GM04504 (cell line): ENCODE data around the gene CD300LG.

ENCODE experiments used
- DNase-seq: peaks from one replicate; pipeline ENCODE4 v3.0.0-alpha.2; 2012; ENCODE audit warnings: low read depth

The CD300LG gene

GRCh38 chr17:43825567-43825966 lies 21.4 kb upstream of the CD300LG start:
- no peak for DNase-seq

GRCh38 chr17:43826206-43826605 lies 20.8 kb upstream of the CD300LG start:
- DNase-seq, result no peak

DNA sequence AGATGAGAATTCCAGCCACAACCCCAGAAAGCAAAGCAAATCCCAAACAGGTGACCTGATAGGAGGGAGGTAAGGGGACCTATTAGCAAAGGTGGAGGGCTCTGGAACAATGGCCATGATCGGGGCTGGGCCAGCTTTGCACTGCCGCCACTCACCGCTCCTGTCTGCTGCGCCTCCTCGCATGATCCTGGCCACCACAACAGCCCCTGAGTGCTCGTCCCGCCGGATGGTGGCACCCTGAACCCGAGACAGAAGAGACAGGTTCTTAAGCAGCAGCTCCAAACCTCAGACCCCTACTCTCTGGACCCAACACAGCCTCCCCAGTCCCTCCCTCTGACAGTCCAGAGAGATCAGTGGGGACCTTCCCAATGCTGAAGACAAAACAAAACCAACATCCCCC lies 19.4 kb upstream of the CD300LG start:
- DNase-seq, result no peak

DNA sequence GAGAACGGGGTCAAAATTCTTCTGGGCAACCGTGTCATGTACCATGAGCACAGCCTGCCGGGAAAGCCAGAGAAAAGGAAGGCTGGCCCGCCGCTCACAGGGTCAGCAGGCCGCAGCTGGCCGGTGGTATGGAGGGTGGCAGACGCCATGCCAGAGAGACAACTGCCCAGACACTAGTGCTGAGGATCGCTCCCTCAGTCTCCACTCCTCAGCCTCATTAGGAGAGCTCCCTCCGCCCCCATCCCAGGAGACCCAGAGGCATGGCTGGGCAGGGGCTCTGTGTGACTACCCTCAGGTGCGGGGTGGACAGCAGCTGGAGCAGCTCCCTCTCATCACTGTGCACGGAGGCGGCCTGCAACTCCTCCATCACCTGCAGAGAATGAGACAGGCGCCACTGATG lies 17.2 kb upstream of the CD300LG start:
- DNase-seq, result no peak

DNA sequence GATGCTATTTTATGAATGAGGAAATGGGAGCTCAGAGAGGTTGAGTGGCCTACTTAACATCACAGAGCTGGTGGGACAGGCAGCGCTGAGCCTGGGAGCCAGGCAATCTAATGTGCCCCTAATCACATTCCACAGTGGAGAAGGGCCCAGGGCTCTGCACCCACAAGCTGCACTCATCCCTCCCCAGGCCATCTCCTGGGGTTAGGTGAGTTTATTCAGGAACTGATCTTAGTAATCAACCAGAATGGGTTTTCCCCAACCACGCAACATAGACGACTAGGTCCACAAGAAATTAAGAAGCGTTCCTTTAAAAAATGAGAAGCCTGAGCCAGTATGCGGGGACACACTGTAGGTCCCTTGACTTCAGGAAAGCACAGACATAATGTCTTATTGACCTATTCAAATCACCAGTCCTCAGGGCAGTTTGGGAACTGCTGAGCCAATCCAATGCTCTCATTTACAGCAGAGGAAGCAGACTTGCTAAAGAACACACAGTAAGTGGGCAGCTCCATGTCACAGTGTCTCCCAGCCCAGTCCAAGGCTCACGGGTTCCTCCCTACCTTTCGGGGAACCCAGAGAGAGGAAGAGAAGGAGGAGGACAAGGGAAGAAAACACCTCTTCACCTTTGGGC lies 16.4 kb upstream of the CD300LG start:
- DNase-seq, result no peak

DNA sequence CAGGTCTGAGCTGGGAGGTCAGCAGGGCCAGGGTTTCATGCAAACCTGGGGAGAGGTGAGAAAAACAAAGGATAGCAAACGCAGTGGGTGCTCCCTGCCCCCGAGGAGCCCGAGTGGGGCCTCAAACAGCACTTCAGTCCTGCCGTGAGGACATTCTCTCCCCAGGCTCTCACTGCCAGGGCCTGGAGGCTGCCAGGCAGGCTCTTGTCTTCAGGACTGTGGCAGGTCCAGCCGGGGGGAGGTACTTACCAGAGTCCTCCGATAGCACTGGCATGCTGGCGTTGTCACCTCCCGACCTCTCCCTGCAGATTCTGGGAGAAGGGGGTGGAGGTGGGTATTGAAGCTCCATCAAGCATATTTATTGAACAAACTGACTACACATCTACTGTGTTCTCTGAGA lies 15.3 kb upstream of the CD300LG start:
- no peak for DNase-seq

- peak; percentile 32 for DNase-seq
Observed at GRCh38 chr17:43832168-43832975, 14.6 kb upstream of the CD300LG start.

DNA sequence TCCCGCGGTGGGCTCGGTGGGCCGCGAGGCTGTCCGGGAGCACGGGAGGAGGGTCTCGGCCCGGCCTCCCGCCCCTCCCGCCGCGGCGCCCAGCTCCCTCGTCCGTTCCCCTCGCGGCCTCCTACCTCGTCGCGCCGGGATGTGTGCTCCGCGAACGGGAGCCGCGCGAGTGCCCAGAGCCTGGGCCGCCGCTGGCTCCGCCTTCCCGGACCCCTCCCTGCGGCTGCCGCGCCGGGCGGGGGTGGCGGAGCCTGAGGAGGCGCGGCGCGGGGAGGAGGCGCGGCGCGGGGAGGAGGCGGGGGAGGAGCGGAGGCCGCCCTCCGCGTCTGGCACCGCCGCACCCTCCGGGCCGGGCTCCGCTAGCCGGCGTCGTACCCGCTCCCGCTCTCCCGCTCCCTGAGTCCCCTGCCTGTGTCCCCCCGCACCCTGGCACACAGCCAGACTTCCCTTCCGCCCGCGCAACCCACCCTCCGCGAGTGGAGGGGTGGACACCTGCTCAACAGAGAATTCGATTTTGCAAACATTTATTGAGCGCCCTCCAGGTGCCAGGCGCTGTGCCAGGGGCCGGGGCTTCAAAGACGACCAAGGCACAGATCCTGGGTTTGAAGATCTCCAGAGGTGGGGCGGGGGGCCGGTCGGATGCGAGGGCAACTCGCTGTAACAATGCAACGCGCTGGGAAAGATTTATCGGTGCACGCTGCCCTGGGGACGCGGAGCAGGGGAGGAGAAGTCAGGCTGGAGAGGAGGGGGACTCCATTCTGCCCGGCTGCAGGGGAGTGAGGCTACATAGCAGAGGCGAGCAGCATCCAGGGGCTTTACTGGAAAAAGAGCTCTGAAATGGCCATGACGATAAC lies 13.8 kb upstream of the CD300LG start, which contains the start of gene MPP3:
TSS of gene MPP3 (minus strand) at position 171 of the 854 bp plus-strand sequence. CDS start 1,240 bp downstream, outside the sequence.
- peak; percentile 47 for DNase-seq

- peak; percentile 67 for DNase-seq
Observed at GRCh38 chr17:43834106-43834505, 12.9 kb upstream of the CD300LG start.

DNA sequence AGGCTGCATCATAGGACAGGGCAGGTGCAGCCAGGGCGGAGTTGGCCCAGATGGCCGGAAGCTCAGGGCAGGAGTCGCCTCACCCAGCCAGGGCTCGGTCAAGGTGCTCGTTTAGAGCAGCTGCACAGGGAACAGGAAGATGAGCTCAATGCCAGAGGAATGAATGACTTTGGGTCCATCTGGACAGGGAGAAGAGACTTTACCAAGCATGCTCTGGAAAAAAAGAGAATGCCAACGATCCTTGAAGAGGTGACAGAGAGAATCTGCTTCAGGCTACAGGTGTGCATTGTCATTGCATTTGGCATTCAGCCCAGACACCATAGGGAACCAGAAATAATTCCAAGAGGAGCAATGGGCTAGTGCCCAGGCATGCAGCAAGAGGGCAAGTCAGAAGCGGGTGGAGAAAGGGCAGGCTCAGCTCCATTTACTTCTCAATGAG lies 7.3 kb upstream of the CD300LG start:
- DNase-seq, result no peak

DNA sequence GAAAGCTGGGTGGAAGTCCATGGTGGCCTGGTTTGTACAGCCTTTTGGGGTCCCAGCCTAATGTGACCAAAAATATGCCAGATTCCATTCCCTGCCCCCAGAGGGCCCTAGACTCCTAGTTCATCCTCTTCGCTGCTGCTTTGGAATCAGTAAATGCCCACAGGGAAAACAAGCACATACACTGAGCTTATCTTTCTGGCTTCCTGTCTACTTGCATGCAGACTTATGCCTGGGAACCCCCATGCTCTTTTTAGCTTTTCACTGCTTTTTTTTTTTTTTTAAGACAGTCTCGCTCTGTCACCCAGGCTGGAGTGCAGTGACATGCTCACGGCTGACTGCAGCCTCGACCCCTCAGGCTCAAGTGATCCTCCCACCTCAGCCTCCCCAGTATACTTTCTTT lies 6.2 kb upstream of the CD300LG start:
- no peak for DNase-seq

DNA sequence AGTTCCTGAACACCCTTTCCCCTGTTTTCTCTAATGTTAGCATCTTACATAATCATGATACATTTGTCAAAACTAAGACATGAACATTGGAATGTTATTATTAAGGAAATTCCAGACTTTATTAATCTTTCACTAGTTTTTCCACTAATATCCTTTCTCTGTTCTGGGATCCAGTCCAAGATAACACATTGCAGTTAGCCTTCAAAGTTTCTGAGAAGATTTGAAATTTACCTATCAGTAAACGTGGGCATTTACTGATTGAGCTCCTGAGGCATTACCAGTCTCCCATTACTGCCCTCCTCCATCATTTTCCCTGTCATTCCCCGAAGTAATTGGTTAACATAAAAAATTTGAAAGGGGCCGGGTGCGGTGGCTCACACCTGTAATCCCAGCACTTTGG lies 5.7 kb upstream of the CD300LG start:
- no peak for DNase-seq

GRCh38 chr17:43842091-43842974 lies 4.6 kb upstream of the CD300LG start:
- DNase-seq, result peak; percentile 41

DNA sequence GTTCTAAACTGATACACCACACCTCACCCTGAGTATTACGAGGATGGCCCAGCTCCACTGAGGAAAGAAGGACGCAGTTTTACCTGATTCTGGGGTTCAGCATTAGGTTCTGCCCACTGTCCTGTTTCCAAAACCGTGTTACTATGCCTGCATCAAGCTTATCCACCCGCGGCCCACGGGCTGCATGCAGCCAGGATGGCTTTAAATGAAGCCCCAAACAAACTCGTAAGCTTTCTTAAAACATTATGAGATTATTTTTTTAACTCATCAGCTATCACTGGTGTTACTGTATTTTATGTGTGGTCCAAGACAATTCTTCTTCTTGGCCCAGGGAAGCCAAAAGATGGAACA lies 4.0 kb upstream of the CD300LG start:
- no peak for DNase-seq

DNA sequence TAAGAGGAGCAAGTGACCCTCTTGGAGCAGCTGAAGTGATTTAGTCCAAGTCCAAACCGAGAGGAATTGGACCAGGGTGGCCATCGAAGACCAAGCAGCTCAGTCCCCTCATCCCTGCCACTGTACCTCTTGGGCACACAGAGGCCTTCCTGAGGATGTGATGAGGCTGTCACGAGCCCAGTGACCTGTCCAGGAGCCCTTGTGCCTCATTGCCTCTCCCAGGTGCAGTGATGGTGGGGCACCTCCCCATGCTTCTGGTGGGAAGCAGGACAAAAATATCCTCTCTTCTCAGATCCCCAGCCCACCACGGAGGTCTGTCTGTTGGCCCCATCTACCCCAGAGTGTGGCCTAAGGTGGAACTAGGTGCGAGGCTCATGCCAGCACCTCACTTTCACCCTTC lies 2.7 kb upstream of the CD300LG start:
- no peak for DNase-seq

DNA sequence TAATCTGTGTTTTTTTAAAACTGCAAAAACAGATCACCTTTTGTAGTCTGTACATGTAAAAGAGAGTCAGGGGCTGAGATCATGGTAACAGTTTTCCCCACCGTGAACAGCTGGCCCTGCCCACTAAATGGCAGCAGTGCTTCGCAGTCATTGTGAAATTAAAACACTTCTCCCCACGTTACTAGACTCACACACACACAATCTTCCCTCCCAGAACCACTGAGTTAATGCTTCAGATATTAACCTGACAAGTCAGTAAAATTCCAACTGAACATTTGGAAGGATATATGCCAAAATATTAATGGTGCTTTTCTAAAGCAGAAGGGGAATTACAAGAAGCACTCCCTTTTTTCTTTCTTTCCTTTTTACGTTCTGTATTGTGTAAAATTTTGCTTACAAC lies 1.2 kb upstream of the CD300LG start:
- no peak for DNase-seq

DNA sequence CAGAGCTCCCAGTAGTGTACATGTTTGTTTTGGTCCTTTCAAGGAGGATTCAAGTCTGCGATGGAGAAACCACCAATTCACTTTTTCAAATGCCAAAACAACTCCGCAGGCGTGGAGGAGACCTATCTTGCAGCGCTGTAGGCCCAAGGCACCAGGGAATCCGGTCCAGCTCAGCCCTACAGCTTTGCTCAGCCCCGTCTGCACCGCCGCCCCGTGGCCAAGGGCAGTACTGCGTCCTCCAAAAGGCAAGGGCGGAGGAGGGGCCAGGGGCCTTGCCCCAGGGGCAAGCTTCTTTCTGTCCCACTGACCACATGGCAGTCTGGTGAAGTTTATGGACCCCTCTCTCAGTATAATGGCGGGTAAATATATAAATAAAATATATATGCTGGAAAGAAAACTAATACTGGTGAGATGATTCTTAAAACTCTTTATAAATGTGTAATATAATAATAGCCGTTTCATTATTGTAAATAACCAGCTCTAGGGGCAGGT lies 709 bp upstream of the CD300LG start:
- DNase-seq, result peak; percentile 35

GRCh38 chr17:43848601-43849000 lies 1.6 kb downstream of the CD300LG start:
- DNase-seq, result no peak

DNA sequence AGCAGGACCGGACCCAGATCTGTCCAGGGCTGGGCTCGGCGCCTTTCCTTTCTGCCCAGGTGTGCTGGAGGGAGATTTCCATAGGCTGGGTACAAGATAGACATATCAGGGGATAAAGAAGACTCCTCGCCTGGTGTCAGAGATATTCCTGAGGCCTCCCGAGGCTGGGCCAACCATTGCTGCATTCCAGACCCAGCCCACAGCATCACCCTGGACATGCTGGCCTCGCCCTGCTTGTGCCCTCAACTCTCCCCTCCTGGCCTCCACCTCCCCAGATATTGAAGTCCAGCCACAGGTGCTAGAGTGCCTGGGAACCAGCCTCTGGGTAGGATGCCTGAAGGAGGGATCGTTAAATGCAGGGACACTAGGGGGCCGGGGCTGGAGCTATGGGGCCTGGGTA lies 2.1 kb downstream of the CD300LG start:
- no peak for DNase-seq

GRCh38 chr17:43852571-43852970 lies 5.6 kb downstream of the CD300LG start:
- no peak for DNase-seq

- DNase-seq, result no peak
Observed at GRCh38 chr17:43853546-43853945, 6.6 kb downstream of the CD300LG start.

- DNase-seq, result no peak
Observed at GRCh38 chr17:43854498-43854897, 7.5 kb downstream of the CD300LG start.
